CD4-positive, alpha-beta T cell treated with Interleukin-17A for 1 hour (primary cell): Measurements from ENCODE around the gene PHLDA1.
"Not testable (repeated sequence)": the region's sequence is repeated elsewhere in the genome, so short reads cannot be mapped to it uniquely, and the experiment has no call there.

Source experiments
- DNase-seq: peaks from one replicate; pipeline ENCODE4 v3.0.0-alpha.2; 2020

PHLDA1 gene

DNA sequence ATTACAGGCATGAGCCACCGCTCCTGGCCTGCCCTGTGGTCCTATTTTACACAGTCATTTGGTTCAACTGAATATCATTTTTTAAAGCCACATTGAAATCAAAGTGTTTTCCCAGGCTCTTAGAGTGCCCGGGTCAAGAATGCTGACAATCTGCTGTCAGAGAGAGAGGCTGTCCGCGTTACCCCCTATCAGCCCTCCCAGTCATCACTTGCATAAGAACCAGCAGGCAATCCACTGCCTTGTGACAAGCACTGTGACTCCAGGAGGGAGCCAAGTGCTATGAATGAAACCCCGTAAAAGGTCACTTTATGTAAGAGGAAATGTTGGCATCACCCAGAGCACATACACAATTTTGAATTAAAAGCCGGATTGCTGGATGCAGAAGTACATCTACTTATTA lies 13.5 kb downstream of the PHLDA1 start:
- DNase-seq: no peak

DNA sequence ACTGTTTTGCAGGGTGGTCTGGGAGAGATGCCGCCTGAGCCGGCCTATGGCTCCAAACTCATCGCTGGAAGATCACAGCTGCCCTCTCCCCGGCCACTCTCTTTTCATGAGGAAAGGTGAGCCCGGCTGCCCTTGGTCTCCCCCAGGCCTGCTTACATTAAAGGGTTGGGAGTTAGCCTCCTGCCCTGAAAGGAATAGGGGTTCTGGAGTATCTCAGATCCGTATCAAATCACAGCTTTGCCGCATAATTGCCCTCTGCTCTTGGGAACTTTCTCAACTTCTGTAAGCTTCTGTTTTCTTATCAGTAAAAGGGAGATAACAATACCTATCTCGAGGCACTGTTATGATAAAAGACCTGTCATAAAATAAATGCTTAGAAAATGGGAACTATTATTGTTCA lies 17.6 kb downstream of the PHLDA1 start:
- DNase-seq: no peak

DNA sequence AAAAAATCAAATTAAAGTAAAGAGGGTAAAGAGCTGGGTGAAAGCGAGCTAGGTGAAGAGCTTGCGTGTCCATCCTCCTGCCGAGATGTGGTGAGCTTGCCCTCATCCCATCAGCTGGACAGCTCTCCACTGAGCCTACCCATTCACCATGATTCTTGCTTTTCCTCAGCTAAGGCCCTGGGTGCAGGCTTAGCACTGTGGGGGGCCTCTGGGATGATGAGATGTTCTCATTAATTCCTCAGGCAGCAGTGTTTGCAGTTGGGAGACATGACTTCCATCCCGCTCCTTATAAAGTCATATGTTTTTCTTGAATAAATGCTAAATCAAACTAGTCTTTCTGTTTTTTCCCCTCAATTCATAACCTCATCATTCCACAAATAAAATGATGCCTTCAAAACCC lies 18.0 kb downstream of the PHLDA1 start:
- no peak for DNase-seq

DNA sequence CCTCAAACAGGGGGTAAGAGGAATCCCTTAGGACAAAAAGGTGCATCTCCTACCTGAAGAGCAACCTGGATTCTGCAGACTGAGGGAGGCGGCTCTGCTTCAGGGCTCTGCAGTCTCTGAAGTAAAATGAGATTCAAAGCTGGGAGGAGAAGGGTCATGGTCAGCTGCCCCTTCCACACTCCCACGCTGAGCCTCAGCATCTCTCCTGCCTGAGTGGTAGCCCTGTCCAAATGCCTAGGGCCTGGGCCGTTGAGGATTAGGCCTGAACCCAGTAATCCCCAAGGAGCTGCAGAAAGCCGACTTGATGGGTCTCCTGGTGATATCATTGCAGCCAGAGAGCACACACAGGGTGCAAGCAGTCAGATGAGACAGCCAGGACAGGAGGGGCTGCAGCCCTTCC lies 18.9 kb downstream of the PHLDA1 start:
- DNase-seq: no peak

DNA sequence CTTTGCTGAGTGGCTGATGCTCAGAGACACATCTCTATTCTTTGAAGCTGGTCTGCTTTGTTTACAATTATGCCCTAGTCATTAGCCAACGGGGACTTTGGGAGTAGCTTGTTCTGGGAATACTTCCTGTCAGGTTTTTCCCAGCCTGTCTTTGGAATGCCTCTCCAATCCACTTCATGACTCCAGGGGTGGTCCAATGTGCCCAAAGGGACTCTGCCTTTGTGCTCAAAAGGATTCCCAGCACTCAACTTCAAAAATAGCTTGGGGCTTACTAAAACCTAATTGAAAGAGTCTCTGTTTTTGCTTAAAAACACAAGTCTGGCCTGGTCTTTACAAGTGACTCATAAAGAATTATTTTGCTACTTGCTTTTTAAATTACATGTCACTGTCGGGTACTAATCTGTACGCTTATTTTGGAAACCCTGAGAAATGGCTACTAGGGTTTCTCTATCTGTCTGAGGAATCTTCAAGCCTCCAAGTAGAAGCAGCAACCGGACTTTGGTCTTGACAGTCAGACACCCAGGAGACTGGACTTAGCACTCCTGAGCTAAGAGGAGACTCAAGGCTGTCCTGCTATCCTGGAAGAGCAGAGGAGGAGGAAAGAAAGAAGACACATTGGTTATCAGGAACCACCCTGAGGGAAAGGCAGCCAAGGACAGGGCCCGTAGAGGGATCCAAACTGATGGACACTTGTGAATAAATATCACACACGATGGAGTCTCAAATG lies 20.7 kb downstream of the PHLDA1 start:
- DNase-seq: no peak

DNA sequence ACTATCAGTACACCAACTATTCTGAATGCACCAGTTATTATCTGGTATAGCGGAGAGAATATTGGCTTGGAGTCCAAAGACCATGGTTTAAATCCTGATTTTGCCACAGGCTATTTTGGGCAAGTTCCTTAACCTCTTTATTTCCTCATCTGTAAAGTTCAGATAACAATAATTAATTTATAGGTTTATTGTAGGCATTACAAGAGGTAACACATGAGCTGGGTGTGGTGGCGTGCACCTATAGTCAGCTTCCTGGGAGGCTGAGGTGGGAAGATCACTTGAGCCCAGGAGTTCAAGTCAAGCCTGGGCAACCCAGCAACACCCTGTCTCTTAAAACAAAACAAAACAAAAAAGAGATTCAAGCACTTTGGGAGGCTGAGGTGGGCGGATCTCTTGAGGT lies 23.1 kb downstream of the PHLDA1 start:
- no peak for DNase-seq

DNA sequence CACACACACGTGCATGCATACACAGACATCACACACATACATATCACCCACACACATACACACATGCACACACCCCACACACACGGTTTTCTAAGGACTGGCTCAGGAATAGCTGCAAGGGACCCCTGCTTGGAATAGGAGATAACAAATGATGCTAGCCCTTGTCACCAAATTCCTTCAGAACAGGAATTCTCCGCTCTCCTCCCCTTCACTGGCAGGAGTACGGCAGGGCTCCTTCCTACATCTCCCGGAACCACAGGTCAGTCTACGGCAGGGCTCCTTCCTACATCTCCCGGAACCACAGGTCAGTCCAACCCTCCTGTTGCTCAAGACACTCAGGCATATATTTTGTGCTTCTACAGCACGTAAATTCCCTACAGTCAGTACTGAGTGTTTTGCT lies 23.9 kb downstream of the PHLDA1 start:
- no peak for DNase-seq

DNA sequence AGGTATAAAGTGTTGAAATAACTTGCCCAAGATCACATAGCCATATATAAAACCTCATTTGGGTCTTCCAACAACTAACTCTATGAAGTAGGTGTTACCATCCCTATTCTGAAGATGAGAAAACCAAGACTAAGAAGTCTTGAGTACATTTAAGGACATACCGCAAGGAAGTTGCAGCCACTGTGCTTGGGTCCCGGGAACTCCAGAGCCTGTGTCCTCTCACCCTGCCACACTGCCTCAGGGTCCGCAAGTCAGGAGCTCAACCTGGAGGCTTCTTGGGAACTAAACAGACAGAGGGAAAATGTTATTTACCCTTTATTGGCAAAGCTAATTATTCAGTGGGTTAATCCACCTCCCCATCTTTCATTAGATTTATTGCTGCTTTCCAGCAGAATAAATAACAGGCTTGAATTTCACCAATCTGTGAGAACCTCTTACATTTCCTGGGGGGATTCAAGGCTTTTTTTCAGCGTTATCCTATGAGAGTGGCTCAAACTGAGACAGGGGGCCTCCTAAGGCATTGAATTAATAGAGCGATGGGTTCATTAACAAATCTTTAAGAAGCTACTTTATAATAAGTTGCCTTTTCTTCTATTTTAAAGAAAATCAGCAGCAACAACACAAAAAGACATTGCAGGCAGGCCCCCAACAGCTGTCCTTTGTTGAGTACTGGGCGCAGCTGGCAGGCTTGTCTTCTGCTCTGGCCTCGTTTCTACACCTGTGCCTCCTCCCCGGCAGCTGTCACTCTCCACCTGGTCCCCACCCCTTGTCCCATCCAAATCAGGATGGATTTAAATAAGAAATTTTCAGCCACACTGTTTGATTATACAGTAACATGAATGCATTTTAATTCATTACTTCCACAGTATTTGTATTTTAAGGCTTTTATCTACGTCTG lies 25.3 kb downstream of the PHLDA1 start:
- DNase-seq: no peak

DNA sequence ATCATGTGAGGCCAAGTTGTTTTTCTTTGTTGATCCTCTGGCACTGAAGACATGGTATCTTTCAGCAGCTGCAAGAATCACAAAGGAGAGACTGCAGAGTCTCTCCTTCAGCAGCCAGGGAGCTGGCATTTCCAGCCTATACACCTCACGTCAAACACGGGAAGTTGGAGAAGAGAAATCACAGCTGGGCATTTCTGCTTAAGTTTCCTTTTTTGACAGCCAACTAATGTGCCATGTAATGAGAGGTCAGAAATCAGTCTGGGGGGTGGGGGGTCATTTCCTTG lies 28.3 kb downstream of the PHLDA1 start:
- no peak for DNase-seq

DNA sequence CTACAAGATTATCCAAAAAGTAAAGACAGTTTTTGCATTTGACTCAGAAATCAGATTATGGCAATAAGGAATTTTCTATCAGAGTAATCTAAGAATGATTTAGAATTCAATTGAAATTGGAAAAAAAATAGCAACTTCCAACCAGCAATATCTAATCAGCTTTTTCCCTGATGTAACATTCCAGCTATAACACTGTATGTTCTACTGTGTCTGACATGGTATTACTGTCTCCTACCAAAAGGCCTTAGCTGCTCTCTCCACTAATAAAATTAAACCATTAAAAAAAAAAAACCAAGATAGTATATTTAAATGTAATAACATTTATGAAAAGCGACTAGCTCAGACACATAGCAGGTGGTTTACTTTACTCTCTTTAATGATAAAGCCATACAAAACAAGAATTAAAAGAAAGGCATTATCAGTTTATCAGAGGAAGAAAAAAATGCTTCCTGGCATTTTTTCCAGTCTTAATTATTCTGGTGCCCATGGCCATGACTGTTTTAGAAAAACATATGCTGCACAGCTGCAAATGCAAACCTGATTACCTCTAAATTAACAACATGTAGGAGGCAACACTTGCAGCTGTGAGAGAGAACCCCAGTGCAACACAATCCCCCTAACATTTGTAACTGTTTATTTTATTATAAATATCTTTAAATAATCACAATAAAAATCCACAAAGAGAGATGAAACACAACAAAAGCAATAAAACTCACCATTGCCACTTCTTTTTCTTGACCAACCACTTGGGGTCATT lies 28.8 kb downstream of the PHLDA1 start:
- no peak for DNase-seq

DNA sequence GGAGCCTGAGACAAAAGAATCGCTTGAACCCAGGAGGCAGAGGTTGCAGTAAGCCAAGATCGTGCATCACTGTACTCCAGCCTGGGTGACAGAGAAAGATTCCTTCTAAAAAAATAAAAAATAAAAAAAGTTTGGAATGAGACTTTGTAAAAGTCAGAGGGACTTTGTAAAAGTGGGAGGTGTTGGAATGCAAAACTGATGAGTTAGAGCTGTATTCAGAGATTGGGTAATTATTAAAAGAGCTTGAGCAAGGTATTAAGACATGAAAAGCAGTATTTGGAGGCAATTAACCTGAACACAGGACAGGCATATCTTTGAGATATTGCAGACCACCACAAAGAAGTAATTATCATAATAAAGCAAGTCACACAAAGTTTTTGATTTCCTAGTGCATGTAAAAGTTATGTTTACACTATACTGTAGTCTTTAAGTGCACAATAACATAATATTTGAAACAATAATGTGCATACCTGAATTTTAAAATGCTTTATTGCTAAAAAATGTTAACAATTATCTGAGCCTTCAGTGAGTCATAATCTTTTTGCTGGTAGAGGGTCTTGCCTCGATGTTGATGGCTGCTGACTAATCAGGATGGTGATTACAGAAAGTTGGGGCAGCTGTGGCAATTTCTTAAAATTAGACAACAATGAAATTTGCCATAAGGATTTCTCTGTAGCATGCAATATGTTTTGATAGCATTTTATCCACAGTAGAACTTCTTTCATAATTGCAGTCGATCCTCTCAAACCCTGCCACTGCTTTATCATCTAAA lies 33.1 kb downstream of the PHLDA1 start:
- DNase-seq: no peak

DNA sequence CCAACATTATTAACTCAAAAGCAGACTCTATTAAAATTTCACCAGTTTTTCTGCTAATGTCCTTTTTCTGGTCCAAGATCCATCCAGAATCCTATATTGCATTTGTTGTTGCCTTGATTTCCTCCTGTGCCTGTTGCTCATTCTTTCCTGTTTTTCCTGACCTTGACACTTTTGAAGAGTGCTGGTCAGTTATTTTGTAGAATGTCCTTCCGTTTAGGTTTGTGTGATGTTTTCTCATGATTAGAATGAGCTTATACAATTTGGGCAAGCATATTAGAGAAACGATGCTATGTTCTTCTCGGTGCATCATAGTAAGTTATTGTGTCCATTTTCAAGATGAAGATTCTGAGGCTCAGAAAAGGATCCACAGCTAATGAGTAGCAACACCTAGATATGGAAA lies 33.9 kb downstream of the PHLDA1 start:
- DNase-seq: no peak

DNA sequence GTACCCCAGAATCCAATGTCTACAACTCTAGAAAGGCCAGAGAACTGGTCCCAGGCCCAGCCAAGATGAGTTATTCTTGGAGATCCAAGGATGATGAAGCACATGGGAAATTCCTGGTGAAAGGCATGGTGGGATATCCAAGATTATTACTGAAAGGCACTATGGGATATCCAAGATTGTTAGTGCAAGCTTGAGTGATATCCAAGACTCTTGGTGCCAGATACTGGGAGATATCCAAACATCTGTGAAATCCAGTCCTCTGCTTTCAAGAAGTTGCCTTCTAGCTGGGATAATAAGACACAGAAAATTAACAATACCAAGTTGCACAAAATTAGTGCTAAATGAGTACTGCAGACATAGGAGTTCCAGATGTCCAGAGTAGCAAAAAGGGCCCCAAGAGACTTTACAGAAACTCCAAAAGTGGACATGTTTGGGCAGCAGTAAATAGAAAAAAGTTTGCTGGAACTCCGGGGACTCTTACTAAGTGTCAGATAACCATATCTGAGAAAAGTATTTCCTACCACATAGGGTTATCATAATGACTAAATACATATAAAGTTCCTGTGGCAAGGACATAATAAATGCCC lies 34.6 kb downstream of the PHLDA1 start:
- DNase-seq: no peak

DNA sequence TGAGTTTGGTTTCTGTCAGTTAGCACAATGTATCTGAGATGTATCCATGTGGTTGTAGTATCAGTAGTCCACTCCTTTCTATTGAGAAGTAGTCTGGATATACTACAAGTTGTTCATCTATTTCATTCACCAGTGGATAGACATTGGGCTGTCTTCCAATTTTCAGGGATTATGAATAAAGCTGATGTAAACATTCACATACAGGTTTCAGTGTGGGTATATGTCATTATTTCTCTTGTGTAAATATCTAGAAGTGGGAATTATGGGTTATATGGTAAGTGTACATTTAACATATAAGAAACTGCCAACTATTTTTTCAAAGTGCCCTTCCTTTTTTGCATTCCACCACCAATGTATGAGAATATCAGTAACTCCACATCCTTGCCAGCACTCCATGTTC lies 35.9 kb downstream of the PHLDA1 start:
- DNase-seq: no peak

DNA sequence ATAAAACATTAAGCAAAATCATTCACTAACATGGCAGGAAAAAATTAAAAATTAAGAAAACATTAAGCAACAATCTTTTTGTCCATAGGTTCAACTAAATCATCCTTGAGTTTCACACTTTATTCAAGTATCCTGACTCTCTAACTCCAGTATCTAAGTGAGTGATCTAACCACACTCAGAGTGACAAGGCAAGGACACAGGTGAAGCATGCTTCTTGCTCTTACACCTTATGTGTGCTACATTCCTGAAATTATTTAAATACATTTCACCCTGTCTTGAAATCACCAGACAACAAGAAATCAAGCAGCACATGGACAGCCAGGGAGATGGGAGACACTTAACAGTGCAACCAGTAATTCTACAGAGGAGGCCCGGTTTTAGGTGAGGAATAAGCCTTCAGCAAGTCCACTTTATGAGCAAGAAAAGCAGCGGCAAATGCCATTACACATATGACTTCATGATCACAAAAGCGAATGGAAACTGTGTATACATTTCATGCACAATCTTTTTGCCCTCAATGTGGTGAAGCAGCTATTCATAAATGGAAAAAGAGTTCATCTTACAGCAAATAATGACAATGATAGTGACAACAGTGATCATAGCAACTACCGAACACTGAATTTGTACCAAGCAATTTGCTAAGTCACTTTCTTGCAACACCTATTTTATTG lies 37.4 kb downstream of the PHLDA1 start:
- no peak for DNase-seq

DNA sequence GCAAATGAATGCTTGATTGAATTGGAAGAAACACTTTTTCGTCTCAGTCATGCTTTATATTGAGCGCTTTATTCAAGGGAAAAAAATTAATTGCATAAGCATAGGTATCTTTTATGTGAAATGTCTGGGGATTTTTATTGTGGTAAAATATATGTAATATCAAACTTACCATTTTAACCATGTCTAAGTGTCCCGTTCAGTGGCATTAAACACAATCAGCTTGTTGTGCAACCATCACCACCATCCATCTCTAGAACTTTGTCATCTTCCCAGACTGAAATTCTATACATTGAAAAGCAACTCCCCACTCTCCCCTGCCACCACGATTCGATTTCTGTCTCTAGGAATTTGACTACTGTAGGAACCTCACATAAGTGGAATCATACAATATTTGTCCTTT lies 39.8 kb downstream of the PHLDA1 start:
- DNase-seq: no peak

DNA sequence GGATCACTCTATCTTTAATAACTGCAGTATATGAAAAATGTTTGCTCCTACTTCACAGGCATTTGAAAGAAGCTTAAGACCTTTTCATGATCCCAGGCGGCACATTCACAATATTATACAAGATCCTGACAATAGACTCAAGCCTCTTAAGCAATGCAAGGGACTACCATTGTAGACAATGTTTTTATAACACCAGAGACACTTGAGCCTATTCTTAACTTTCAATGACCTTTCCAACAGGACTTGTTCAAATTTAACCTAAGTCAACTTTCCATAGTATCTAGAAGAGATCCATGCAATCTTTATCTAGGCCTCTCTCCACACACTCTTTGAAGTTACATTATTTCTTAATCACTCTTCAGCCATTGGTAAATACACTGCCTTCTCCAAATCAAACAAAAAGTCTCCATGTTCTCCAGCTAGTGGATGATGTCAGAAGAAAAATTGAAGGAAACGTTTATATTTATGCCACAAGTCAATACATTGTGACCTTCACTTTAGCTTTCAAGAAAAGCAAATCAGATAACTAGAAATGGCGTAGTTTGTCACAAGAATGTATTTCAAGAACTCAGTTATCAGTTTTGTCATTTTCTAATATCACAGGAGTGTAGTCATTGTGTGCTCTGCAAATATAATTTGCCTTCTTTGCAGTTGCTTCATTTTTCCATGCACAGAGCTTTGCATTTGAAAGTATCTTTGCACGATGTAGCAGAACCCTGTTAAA lies 41.2 kb downstream of the PHLDA1 start:
- no peak for DNase-seq

DNA sequence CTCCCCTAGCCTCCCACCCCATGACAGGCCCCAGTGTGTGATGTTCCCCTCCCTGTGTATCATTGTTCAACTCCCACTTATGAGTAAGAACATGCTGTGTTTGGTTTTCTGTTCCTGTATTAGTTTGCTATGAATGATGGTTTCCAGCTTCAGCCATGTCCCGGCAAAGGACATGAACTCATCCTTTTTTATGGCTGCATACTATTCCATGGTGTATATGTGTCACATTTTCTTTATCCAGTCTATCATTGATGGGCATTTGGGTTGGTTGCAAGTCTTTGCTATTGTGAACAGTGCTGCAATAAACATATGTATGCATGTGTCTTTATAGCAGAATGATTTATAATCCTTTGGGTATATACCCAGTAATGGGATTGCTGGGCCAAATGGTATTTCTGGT lies 43.9 kb downstream of the PHLDA1 start:
- not testable (repeated sequence) for DNase-seq

DNA sequence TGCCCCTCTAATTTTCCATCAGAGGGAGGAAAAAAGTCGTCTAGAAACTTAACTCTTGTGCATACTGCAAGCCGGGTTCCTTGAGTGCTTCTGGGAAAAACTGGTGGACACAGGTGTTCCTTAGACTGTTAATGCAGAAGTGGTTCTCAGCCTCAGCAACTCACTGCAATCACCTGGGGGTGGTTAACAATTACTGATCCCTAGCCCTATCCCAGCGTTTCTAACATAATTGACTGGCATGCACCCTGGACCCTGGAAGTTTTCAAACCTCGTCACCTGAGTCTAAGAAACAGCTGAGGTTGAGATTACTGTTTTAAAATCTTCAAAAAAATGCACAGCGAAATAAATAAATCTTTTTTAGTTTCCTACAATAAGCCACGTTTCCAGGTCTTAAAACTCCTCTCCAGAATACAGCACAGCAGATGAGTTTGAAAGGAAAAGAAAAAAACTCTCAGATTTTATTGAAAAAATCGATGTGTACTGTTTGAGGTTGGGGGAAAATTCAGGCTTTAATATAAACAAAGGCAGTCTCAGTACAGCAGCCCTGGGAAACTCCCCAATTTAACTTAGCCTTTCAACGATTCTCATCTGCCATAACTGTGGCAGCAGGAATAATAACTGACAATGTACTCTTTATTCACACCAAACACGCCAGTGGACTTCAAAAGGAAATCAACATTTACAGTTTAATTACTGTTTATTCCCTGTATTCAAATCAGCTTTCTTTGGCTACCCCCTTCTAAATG lies 45.4 kb downstream of the PHLDA1 start:
- DNase-seq: no peak

DNA sequence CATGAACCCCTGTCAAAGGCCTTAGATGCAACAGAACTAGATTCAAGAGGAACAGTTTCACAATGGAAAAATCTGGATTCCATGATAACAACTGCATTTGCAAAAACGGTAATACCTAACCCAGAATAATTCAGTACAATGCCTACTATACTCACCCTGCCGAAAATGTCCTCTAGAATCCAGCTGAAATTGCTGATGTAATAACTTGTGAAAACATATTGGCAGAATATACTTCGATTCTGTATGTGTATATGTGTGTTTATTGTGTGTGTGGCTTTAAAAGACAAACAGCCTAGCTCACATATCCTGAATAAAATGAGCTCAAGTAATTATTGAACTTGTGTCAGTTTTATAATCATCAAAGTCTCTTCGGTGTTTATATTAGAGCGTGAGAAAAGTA lies 46.0 kb downstream of the PHLDA1 start:
- DNase-seq: no peak
